ENCODE data around the gene THADA.
"Not testable (repeated sequence)": the region's sequence is repeated elsewhere in the genome, so short reads cannot be mapped to it uniquely, and the experiment has no call there.

THADA gene

GRCh38 chr2:43541165-43541564, 54.7 kb downstream of the THADA start:
- DNase-seq (ENCODE audit: low spot score): no peak

GRCh38 chr2:43540021-43540779, 55.6 kb downstream of the THADA start:
- DNase-seq (ENCODE audit: low spot score): no peak

DNA sequence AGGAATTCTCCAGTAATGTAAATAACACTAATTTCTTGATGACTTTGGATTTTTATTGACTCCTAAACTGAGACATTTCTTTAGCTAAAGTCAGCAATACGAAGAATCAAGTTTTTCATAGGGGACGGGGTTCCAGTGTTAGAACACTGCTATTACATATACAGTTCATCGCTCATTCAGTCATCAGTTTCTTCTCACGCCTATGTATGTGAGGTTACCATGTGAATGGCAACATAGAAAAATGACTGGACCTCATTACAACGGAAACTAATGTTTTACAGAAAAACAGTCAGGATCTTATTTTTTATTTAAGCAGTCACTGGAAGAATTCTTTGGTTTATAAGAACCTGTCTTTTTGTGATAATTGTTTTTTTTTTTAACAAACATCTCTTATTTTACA, 56.4 kb downstream of the THADA start:
- no peak for DNase-seq (ENCODE audit: low spot score)

DNA sequence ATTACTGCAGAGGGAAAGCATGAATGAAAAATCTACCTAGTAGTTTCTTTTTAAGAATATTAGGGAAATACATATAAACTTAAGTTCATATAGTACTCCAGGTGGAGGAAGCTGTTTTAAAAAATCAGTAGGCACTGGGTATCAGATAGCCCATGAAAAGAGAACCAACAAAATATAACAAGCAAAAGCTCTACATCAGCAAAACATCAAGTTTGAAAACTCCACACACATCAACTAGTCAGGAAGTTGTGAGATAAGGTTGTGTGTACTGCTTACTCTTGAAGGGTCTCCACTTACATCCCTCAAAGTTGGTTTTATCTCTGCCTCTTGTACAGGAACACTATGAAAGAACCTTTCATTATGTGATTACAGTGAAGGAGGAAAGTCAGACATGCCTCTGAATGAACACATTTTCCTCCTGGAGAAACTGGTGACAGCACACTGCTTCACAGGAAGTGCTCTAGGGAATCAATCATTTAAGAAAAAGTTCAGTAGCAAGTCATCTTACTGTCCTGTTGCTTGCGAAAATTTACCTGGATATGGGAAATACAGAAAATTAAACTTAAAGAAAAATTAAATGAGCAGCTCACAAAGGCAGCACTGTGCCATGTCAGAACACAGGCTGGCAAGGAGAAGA, 57.7 kb downstream of the THADA start:
- DNase-seq (ENCODE audit: low spot score): no peak

- DNase-seq (ENCODE audit: low spot score): no peak
Observed at GRCh38 chr2:43537137-43537536, 58.7 kb downstream of the THADA start.

- DNase-seq (ENCODE audit: low spot score): no peak
Observed at GRCh38 chr2:43534569-43534968, 61.3 kb downstream of the THADA start.

- not testable (repeated sequence) for DNase-seq (ENCODE audit: low spot score)
Observed at GRCh38 chr2:43532572-43532971, 63.3 kb downstream of the THADA start.

DNA sequence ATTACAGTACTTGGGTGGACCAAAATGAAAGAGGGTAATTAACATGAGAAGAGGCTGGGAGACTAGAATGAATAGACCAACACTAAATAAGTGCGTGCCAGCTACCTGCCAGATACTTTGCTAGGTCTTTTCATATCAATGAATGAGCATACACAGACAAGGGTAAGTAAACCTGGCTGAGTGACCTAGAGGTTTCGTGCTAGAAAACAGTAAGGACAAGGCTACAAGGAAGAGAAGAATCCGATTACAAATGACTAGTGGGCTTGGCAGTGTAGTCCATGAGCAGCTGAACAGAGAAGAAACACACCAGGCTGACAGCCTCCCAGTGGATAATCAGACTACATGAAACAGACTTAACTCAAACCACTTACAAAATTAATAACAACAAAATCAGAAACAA, 64.6 kb downstream of the THADA start:
- DNase-seq (ENCODE audit: low spot score): no peak

GRCh38 chr2:43526994-43527393, 68.8 kb downstream of the THADA start:
- no peak for DNase-seq (ENCODE audit: low spot score)

GRCh38 chr2:43525506-43525905, 70.3 kb downstream of the THADA start:
- DNase-seq (ENCODE audit: low spot score): no peak

DNA sequence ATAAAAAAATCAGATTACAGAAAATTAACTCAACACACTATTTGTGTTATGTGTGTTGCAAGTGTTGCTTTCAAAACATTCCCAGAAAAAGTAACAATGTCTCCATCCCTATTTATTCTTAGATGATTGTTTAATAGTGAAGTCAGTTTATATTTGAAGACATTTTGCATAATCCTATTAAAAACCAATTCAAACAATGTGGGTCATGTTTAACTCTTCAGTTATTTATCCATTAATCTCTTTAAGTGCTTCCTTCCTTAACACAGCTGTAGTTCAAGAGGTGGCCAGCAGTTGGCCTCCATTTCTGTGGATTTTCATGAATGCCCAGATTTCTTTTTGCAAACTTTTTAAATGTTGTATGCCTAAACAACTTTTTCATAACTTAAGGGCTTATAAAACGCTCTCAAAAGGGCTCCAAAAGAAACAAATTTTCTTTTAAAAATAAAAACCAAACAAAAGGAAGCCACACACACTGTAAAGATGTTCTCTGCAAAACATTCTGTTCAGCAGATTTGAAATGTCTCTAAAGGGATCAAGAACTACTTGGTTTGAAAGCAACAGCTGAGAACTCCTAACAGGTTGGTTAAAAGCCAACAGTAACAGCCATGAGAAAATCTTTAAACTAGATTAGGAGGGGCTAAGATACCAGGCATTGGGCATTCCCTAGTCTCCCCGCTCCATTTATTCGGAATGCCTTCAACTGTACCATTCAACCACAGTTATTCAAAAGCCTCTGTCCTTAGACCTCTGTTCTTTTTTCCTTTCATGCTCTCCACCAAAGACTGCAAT, 71.5 kb downstream of the THADA start:
- no peak for DNase-seq (ENCODE audit: low spot score)

GRCh38 chr2:43522177-43522576, 73.7 kb downstream of the THADA start:
- no peak for DNase-seq (ENCODE audit: low spot score)

DNA sequence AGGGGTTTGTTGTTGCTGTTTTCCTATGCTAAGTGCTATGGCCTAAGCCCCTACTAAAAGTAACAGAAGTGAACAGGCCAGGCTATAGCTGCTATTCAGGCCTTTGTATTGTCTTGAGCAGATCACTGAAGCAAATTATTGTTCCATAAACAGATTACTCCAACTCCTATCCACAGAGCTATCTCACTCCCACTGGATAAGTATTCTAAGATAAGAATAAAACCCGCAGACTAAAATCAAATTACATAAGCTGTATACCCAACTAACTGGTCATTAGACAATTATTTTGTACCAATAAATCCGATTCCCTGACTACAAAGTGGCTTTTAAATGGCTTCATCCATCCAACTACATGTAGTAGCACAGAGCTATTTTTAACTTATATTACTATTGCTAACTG, 74.3 kb downstream of the THADA start:
- DNase-seq (ENCODE audit: low spot score): no peak

DNA sequence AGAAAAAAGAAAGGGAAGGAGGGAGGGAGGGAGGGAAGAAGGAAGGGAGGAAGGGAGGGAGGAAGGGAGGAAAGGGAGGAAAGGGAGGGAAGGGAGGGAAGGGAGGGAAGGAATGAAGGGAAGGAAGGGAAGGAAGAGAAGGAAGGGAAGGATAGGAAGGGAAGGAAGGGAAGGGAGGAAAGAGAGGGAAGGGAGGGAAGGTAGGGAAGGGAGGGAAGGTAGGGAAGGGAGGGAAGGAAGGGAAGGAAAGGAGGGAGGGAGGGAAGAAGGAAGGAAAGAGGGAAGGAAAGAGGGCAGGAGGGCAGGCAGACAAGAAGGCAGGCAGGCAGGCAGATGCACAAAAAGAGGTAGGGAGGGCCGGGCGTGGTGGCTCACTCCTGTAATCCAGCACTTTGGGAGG, 74.9 kb downstream of the THADA start:
- no peak for DNase-seq (ENCODE audit: low spot score)

- DNase-seq (ENCODE audit: low spot score): no peak
Observed at GRCh38 chr2:43519643-43520221, 76.1 kb downstream of the THADA start.

- DNase-seq (ENCODE audit: low spot score): no peak
Observed at GRCh38 chr2:43518718-43519117, 77.1 kb downstream of the THADA start.

DNA sequence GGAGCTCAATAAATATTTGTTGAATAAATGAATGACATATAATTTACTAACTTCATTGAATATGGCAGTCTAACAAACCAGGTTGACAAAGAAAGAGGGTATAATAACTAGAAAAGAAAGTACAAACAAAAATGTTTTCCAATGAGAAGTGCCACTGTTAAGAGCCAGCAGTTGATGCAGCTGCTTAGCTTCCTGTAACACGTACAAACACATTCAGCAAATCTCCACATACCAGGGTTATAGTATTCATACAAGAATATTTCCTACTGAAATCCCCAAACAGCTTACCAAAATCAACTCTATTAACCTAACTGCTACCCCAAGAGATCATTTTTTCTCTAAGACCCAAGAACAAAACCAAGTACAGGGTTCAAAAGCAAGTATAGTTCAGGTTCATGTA, 77.7 kb downstream of the THADA start:
- no peak for DNase-seq (ENCODE audit: low spot score)

DNA sequence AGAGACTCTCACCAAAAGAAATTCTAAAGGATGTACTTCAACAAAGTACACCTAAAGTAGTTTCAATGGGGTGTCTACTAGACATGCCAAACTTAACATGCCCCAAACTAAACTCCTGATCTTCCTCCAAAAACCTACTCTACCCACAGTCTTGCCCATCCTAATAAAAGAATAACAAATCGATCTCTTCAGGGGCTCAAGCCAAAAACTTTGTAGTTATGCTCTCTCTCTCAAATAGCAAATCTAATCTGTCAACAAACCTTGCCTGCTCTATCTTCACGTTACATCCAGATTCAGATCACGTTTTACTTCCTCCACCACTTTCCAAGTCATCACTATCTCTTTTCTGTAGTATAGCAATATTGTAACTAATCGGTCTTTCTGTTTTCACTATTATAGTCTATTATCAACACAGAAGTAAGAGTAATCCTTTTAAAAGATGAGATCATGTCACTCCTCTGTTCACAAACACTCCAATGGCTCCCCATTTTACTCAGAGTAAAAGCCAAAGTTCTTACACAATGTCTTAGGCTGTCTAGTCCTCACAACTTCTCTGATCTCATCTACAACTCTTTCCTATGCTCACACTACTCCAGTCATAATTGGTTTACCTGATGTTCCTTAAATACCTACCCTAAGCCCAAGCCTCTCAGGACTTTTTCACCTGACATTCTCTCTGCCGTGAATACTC, 79.9 kb downstream of the THADA start:
- DNase-seq (ENCODE audit: low spot score): no peak

DNA sequence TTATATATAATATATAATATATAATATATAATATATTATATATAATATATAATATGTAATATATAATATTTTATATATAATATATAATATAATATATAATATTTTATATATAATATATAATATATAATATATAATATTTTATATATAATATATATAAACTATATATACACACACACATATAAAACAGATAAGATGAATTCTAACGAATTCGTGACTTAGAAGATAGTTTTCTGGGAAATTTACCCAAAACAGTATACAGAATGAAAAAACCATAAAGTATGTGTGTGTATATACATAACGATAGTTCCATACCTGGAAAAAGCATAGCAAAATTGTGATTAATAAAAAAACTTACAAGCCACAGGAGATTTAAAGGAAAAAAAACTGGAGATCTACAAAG, 80.6 kb downstream of the THADA start:
- DNase-seq (ENCODE audit: low spot score): no peak

DNA sequence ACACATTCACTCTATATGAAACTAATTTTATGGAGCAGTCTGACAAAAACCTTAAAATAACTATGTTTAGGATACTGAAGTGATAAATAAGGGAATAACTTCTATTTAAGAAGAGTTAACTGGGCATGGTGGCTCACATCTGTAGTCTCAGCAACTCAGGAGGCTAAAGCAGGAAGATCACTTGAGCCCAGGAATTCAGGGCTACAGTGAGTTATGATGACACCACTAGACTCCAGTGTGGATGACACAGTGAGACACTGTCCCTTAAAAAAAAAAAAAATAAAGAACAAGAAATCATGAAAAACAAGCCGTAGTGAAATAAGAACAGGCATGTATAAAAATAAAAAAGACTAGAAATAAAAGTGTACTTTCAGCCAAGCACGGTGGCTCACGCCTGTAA, 82.0 kb downstream of the THADA start:
- no peak for DNase-seq (ENCODE audit: low spot score)

DNA sequence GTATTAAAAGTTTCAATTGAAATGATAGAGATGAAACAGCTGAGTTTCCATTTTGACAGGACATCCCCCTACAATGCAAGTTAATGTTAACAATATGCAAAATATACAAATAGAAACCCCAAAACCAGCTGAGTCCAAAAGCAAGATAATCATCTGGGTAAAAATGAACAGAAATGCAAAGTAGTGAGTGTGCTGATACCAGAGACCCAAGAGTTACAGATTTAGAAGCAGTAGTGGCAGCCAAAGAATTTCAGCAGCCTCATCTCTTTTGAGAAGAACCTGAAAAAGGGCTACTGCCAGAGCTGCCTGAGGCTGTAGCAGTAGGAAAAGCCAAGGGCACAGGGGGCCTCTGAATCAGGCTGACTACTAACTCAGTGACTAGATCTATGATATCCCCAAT, 82.6 kb downstream of the THADA start:
- DNase-seq (ENCODE audit: low spot score): no peak

GRCh38 chr2:43511199-43511598, 84.6 kb downstream of the THADA start:
- no peak for DNase-seq (ENCODE audit: low spot score)
